ENCODE measurements around the gene TMEM234. TPM values are rescaled to one million over a fixed set of nuclear protein-coding genes. Genes with fewer than 3 reads are reported as not detected.

Gene TMEM234
- total RNA-seq, 2 donors from 2014 or later = 20.3 to 27.0 TPM

DNA sequence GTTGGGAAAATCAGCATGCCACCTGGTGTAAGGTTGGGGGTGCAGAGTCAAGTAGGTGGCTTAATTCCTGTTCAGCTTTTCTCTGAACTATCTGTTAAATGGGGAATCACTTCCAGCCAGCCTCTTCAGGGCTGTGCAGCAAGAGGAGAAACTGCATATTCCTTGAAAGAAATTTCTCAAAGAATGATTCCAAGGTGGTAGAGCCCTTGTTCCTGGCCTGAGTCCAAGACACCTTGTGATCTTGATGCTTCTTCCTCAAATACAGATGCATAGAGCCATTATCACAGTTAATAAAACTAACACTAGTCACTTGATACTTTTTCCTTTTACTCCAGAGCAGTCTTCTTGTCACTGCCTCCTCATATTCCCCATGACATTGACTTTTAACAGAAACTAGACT, 37.5 kb downstream of the TMEM234 start:
- Histone ChIP-seq H3K36me3 (peaks cover 33% of the 10 kb centered on the region), H3K27ac (no peak overlapping the region), H3K27me3 (no peaks in the 10 kb centered on the region), H3K9ac (ENCODE audit: low read depth in 2 of 2, low read length in 2 of 2) (no peak overlapping the region), H3K9me3 (no peaks in the 10 kb centered on the region), H3K4me3 (no peak overlapping the region), H3K4me1 (peaks cover 6% of the 10 kb centered on the region)
- intact Hi-C loops (cut with DNase I) = no loop called here
- no peak for DNase-seq
- TF ChIP-seq, protein P1, sequence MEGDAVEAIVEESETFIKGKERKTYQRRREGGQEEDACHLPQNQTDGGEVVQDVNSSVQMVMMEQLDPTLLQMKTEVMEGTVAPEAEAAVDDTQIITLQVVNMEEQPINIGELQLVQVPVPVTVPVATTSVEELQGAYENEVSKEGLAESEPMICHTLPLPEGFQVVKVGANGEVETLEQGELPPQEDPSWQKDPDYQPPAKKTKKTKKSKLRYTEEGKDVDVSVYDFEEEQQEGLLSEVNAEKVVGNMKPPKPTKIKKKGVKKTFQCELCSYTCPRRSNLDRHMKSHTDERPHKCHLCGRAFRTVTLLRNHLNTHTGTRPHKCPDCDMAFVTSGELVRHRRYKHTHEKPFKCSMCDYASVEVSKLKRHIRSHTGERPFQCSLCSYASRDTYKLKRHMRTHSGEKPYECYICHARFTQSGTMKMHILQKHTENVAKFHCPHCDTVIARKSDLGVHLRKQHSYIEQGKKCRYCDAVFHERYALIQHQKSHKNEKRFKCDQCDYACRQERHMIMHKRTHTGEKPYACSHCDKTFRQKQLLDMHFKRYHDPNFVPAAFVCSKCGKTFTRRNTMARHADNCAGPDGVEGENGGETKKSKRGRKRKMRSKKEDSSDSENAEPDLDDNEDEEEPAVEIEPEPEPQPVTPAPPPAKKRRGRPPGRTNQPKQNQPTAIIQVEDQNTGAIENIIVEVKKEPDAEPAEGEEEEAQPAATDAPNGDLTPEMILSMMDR (IDR thresholded peaks at IDR 0.05) = no peak

DNA sequence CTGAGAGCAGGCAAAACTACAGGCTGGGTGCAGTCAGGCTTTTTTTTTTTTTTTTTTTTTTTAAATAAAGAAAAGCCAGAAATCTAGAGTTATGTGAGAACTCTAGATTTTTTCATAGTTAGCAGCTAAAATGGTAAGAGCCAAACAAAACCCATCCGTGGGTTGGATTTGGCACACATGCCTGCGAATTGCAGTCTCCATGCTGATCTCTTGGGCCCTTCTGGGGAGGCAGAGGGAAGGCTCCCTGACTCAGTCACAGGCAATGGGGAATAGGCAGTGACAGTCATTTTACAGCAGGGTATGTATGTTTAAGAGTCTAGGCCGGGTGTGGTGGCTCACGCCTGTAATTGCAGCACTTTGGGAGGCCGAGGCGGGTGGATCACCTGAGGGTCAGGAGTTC, 40.1 kb downstream of the TMEM234 start:
- H3K36me3 ChIP-seq = peaks cover 14% of the 10 kb centered on the region
- H3K27ac ChIP-seq = no peak overlapping the region
- intact Hi-C loops (cut with DNase I) = no loop called here
- H3K9me3 ChIP-seq = no peaks in the 10 kb centered on the region
- TF ChIP-seq, protein P1 (IDR thresholded peaks at IDR 0.05) = no peak
- peaks cover 6% of the 10 kb centered on the region for H3K4me1 ChIP-seq
- no peak overlapping the region for H3K9ac ChIP-seq (ENCODE audit: low read depth in 2 of 2, low read length in 2 of 2)
- H3K27me3 ChIP-seq = no peaks in the 10 kb centered on the region
- H3K4me3 ChIP-seq = no peak overlapping the region
- DNase-seq = no peak

DNA sequence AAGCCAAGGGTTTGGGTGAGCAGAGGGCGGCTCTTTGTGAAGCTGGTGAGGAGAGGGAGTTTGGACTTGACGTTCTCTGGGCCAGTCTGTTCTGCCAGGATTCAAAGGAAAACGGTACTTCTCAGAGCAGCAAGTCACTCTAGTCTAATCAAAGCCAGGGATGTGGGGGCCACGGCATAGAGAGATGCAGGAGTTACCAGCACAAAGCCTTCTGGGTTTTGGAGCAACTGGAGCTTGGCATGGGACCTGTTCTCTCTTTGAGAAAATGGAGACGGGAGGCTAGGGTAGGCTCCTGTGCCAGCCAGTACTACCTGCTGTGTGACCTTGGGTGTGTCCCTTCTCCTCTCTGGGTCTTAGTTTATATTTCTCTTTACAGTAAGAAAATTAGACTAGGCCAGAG, 40.6 kb downstream of the TMEM234 start:
- peaks cover 6% of the 10 kb centered on the region for H3K4me1 ChIP-seq
- peaks cover 12% of the 10 kb centered on the region for H3K36me3 ChIP-seq
- no peak overlapping the region for H3K27ac ChIP-seq
- H3K4me3 ChIP-seq = no peak overlapping the region
- DNase-seq = no peak
- H3K27me3 ChIP-seq = no peaks in the 10 kb centered on the region
- intact Hi-C loops (cut with DNase I) = no loop called here
- no peaks in the 10 kb centered on the region for H3K9me3 ChIP-seq
- TF ChIP-seq, protein P1 (IDR thresholded peaks at IDR 0.05) = no peak
- H3K9ac ChIP-seq (ENCODE audit: low read depth in 2 of 2, low read length in 2 of 2) = peak overlapping the region in 1 of 2 donors; percentile 89

DNA sequence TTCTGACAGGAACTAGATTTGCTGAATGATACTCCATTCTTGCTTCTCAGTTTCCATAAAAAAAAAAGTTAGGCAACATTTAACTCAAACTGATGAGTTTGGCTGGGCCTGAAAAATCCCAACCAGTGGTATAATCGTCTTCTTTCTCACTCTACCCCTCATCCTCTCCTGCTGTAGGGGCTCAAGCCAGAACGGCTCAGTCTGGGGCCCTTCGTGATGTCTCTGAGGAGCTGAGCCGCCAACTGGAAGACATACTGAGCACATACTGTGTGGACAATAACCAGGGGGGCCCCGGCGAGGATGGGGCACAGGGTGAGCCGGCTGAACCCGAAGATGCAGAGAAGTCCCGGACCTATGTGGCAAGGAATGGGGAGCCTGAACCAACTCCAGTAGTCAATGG, 41.1 kb downstream of the TMEM234 start:
- Histone ChIP-seq H3K4me3 (peak overlapping the region; percentile 63), H3K27ac (peak overlapping the region; percentile 88)
- DNase-seq = no peak

DNA sequence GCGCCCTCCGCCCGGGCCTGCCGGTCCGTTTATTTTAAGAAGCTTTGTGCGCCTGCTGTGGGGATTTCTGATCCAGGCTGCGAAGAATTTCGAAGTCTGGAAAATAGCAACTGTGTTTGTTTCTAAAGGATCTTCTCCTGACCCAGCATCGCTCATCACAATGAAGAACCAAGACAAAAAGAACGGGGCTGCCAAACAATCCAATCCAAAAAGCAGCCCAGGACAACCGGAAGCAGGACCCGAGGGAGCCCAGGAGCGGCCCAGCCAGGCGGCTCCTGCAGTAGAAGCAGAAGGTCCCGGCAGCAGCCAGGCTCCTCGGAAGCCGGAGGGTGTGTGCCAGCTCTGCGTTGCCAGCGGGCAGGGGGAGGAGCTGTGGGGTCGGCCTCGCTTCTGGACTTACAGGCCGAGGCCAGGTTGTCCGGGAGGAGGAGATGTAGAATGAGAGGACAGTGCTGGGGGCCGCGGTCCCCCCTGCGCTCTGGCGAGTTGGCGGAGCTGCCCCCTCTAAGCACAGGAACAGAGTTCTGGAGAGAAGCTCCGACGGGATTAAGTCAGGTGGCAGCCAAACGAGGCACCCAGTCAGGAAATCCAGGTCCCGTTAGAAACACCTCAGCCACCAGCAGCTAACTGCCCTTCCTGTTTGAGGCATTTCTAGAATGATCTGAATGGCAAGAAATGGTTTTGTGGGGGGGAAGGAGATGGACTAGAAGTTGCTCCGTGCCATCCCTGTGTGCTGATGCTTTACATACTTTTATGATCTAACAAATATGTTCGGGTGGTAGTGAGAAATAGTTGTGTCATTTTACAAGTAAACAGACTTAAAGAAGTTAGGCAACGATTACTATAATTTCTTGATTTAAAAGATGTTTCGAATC, 41.7 kb downstream of the TMEM234 start:
- H3K9me3 ChIP-seq = no peaks in the 10 kb centered on the region
- peak overlapping the region; percentile 72 to 89 for H3K9ac ChIP-seq (ENCODE audit: low read depth in 2 of 2, low read length in 2 of 2)
- H3K4me3 ChIP-seq = peak overlapping the region; percentile 63
- peak; percentile 49 for DNase-seq
- no peaks in the 10 kb centered on the region for H3K27me3 ChIP-seq
- peaks cover 6% of the 10 kb centered on the region for H3K4me1 ChIP-seq
- peaks cover 7% of the 10 kb centered on the region for H3K36me3 ChIP-seq
- H3K27ac ChIP-seq = peak overlapping the region; percentile 88
- TF ChIP-seq, protein P1 (IDR thresholded peaks at IDR 0.05) = no peak
- intact Hi-C loops (cut with DNase I) = no loop called here

More for the DNA sequence above, 41.1 kb downstream of the TMEM234 start:
- no peaks in the 10 kb centered on the region for H3K27me3 ChIP-seq
- TF ChIP-seq, protein P1 (IDR thresholded peaks at IDR 0.05) = no peak
- H3K9me3 ChIP-seq = no peaks in the 10 kb centered on the region
- H3K9ac ChIP-seq (ENCODE audit: low read depth in 2 of 2, low read length in 2 of 2) = peak overlapping the region; percentile 72 to 89
- intact Hi-C loops (cut with DNase I) = no loop called here
- H3K36me3 ChIP-seq = peaks cover 8% of the 10 kb centered on the region
- H3K4me1 ChIP-seq = peaks cover 6% of the 10 kb centered on the region
